H9 (cell line): ENCODE results near the gene SACM1L. TPM values are rescaled to one million over a fixed set of nuclear protein-coding genes. Genes with fewer than 3 reads are reported as not detected.

ENCODE experiments used
- DNase-seq: peaks from one replicate; pipeline ENCODE4 v3.0.0-alpha.2; 2017
- H2AFZ ChIP-seq: one replicate; pipeline ENCODE4 v1.6.1; 2013; ENCODE audit warnings: mild to moderate bottlenecking, low read length, control low read depth, moderate library complexity
- H2AK5ac ChIP-seq: 2 replicates; pipeline ENCODE4 v1.6.1; 2013; ENCODE audit warnings: low read length, control low read depth, mixed read lengths; ENCODE audit not compliant: insufficient read length
- H2BK120ac ChIP-seq: one replicate; pipeline ENCODE4 v1.6.1; 2013; ENCODE audit warnings: low read depth, mild to moderate bottlenecking, low read length, control low read depth, inconsistent platforms; ENCODE audit not compliant: poor library complexity, severe bottlenecking
- H2BK12ac ChIP-seq: 2 replicates; pipeline ENCODE4 v1.6.1; 2013; ENCODE audit warnings: low read length, control low read depth, mixed read lengths, low read depth; ENCODE audit not compliant: insufficient read length
- H2BK15ac ChIP-seq: 2 replicates; pipeline ENCODE4 v1.6.1; 2013; ENCODE audit warnings: low read depth, low read length, control low read depth
- H2BK20ac ChIP-seq: one replicate; pipeline ENCODE4 v1.6.1; 2013; ENCODE audit warnings: low read depth, mild to moderate bottlenecking, low read length, control low read depth, inconsistent platforms; ENCODE audit not compliant: poor library complexity, severe bottlenecking
- H2BK5ac ChIP-seq: 2 replicates; pipeline ENCODE4 v1.6.1; 2013; ENCODE audit warnings: low read length, control low read depth, mixed read lengths; ENCODE audit not compliant: insufficient read length
- H3K14ac ChIP-seq: 2 replicates; pipeline ENCODE4 v1.6.1; 2013; ENCODE audit warnings: low read length, control low read depth; ENCODE audit not compliant: insufficient read depth
- H3K18ac ChIP-seq: 2 replicates; pipeline ENCODE4 v1.6.1; 2013; ENCODE audit warnings: low read depth, mild to moderate bottlenecking, mixed read lengths, low read length, control low read depth; ENCODE audit not compliant: insufficient read length
- H3K23ac ChIP-seq: 2 replicates; pipeline ENCODE4 v1.6.1; 2013; ENCODE audit warnings: low read length, control low read depth, mixed read lengths, low read depth; ENCODE audit not compliant: insufficient read length
- H3K23me2 ChIP-seq: 2 replicates; pipeline ENCODE4 v1.6.1; 2013; ENCODE audit warnings: low read depth, mild to moderate bottlenecking, mixed read lengths, low read length, control low read depth; ENCODE audit not compliant: insufficient read length, poor library complexity, severe bottlenecking
- H3K27ac ChIP-seq: 2 replicates; pipeline ENCODE4 v1.5.1; 2013; ENCODE audit warnings: low read length, control low read depth, mixed read lengths, low read depth; ENCODE audit not compliant: insufficient read length
- H3K27me3 ChIP-seq: 2 replicates; pipeline ENCODE4 v1.6.1; 2013; ENCODE audit warnings: low read length, control low read depth, inconsistent platforms; ENCODE audit not compliant: insufficient read depth
- H3K4ac ChIP-seq: 2 replicates; pipeline ENCODE4 v1.6.1; 2013; ENCODE audit warnings: low read depth, mild to moderate bottlenecking, control low read depth, inconsistent platforms, low read length, moderate library complexity
- H3K4me1 ChIP-seq: 2 replicates; pipeline ENCODE4 v1.6.1; 2013; ENCODE audit warnings: low read length, control low read depth, inconsistent platforms; ENCODE audit not compliant: insufficient read depth
- H3K4me2 ChIP-seq: 2 replicates; pipeline ENCODE4 v1.6.1; 2013; ENCODE audit warnings: low read length, control low read depth, mixed read lengths; ENCODE audit not compliant: insufficient read length, insufficient read depth
- H3K56ac ChIP-seq: 2 replicates; pipeline ENCODE4 v1.6.1; 2013; ENCODE audit warnings: low read depth, mild to moderate bottlenecking, mixed read lengths, low read length, control low read depth; ENCODE audit not compliant: insufficient read length
- H3K79me1 ChIP-seq: 2 replicates; pipeline ENCODE4 v1.6.1; 2013; ENCODE audit warnings: low read depth, mild to moderate bottlenecking, moderate library complexity, low read length, control low read depth, inconsistent platforms; ENCODE audit not compliant: insufficient read depth, poor library complexity, severe bottlenecking
- H3K79me2 ChIP-seq: 2 replicates; pipeline ENCODE4 v1.6.1; 2013; ENCODE audit warnings: low read length, control low read depth, inconsistent platforms; ENCODE audit not compliant: insufficient read depth
- H3K9ac ChIP-seq: 2 replicates; pipeline ENCODE4 v1.6.1; 2013; ENCODE audit warnings: low read length, control low read depth, mixed read lengths; ENCODE audit not compliant: insufficient read length; ENCODE audit errors: extremely low read depth
- H3K9me3 ChIP-seq: one replicate; pipeline ENCODE4 v1.6.1; 2013; ENCODE audit warnings: low read depth, low read length, inconsistent platforms; ENCODE audit not compliant: control insufficient read depth
- H3T11ph ChIP-seq: one replicate; pipeline ENCODE4 v1.6.1; 2013; ENCODE audit warnings: mild to moderate bottlenecking, low read length, control low read depth, inconsistent platforms
- H4K20me1 ChIP-seq: one replicate; pipeline ENCODE4 v1.6.1; 2013; ENCODE audit not compliant: control insufficient read depth, insufficient read length, insufficient read depth
- H4K5ac ChIP-seq: 2 replicates; pipeline ENCODE4 v1.6.1; 2013; ENCODE audit warnings: low read depth, mild to moderate bottlenecking, mixed read lengths, low read length, control low read depth; ENCODE audit not compliant: insufficient read length
- H4K8ac ChIP-seq: replicated peaks from 2 replicates; pipeline ENCODE4 v1.6.1; 2013; ENCODE audit warnings: low read length, control low read depth, mixed read lengths, low read depth; ENCODE audit not compliant: insufficient read length
- H4K91ac ChIP-seq: 2 replicates; pipeline ENCODE4 v1.6.1; 2013; ENCODE audit warnings: low read depth, mild to moderate bottlenecking, moderate library complexity, mixed read lengths, low read length, control low read depth; ENCODE audit not compliant: insufficient read length
- H3K27ac Mint-ChIP-seq, 3 experiments: 2 replicates in 2 of 3; 3 replicates in 1 of 3; pipeline ENCODE4 v1.8.0; 2020 to 2021; ENCODE audit warnings: mixed read lengths in 3 of 3, mild to moderate bottlenecking in 1 of 3, moderate library complexity in 1 of 3
- H3K27me3 Mint-ChIP-seq: 2 replicates; pipeline ENCODE4 v1.8.0; 2021; ENCODE audit warnings: low read depth, mild to moderate bottlenecking, moderate library complexity, mixed read lengths
- H3K36me3 Mint-ChIP-seq, 3 experiments: 2 replicates in 2 of 3; 3 replicates in 1 of 3; pipeline ENCODE4 v1.8.0; 2020 to 2021; ENCODE audit warnings: low read depth in 3 of 3, mixed read lengths in 3 of 3; ENCODE audit not compliant: insufficient read depth in 1 of 3
- H3K4me1 Mint-ChIP-seq, 2 experiments: 2 replicates each; pipeline ENCODE4 v1.8.0; 2020; ENCODE audit warnings: mixed read lengths in 2 of 2
- H3K4me3 Mint-ChIP-seq, 2 experiments: 2 replicates in 1 of 2; 3 replicates in 1 of 2; pipeline ENCODE4 v1.8.0; 2020 to 2021; ENCODE audit warnings: mild to moderate bottlenecking in 2 of 2, mixed read lengths in 2 of 2, moderate library complexity in 1 of 2
- H3K9me3 Mint-ChIP-seq, 2 experiments: 2 replicates in 1 of 2; 3 replicates in 1 of 2; pipeline ENCODE4 v1.8.0; 2020; ENCODE audit warnings: mild to moderate bottlenecking in 2 of 2, mixed read lengths in 2 of 2, moderate library complexity in 1 of 2
- CTCF ChIP-seq: fragments of 200-600 bp; sonication (generic); conservative IDR thresholded peaks from 3 replicates; pipeline ENCODE4 v1.8.0; 2021; ENCODE audit warnings: antibody characterized with exemption, mild to moderate bottlenecking
- WGBS: extraction: QIAGEN DNeasy Blood & Tissue Kit; methylation state at CpG from one replicate; pipeline ENCODE4 v1.1.7; 2013; ENCODE audit warnings: missing lambda C conversion rate, low lambda C conversion rate, mixed read lengths; ENCODE audit not compliant: insufficient read length; ENCODE audit errors: extremely low coverage; 5-methylcytosine and 5-hydroxymethylcytosine counted together
- total RNA-seq: library from RNA; stranded (reverse); gene quantifications from 2 replicates; pipeline ENCODE4 v1.2.1, GENCODE V29; 2021

Gene SACM1L
- total RNA-seq, 1 experiment from 2014 or later: 52.8 TPM

- Histone ChIP-seq H3K14ac (no peak overlapping the region), H4K8ac (peak overlapping the region; percentile 25), H4K5ac (no peak overlapping the region), H3K27me3 (no peaks in the 10 kb centered on the region), H2BK120ac (no peak overlapping the region), H4K20me1 (no peaks in the 10 kb centered on the region), H2BK12ac (no peak overlapping the region), H2BK5ac (no peak overlapping the region), H2AK5ac (no peak overlapping the region), H3K9ac (no peak overlapping the region), H3K27ac (no peak overlapping the region), H2AFZ (no peak overlapping the region), H3K23ac (no peak overlapping the region), H3K79me1 (no peaks in the 10 kb centered on the region), H3K79me2 (no peaks in the 10 kb centered on the region), H3K23me2 (no peaks in the 10 kb centered on the region), H3K56ac (no peak overlapping the region), H3K4me2 (no peak overlapping the region), H3K18ac (no peak overlapping the region), H2BK15ac (no peak overlapping the region), H3K4ac (no peak overlapping the region), H3K9me3 (no peaks in the 10 kb centered on the region), H3T11ph (no peak overlapping the region), H3K4me1 (no peaks in the 10 kb centered on the region), H4K91ac (no peak overlapping the region), H2BK20ac (no peak overlapping the region)
- Mint-ChIP-seq H3K27me3 (peaks cover 6% of the 10 kb centered on the region), H3K36me3 (peaks cover 0 to 11% (median 2%) of the 10 kb centered on the region in 3 experiments; a peak in 4 of 7 replicates), H3K27ac (peak overlapping the region in 1 of 3 experiments; percentile 95; a peak in 1 of 7 replicates), H3K9me3 (peaks cover 5 to 13% of the 10 kb centered on the region in 2 experiments; a peak in 4 of 5 replicates), H3K4me3 (no peak overlapping the region), H3K4me1 (peaks cover 11% of the 10 kb centered on the region in 2 experiments)
- WGBS: no CpG with 5 or more reads among the region's 5 CpGs
- no peak for TF ChIP-seq CTCF
- DNase-seq: no peak
These were observed 82.6 kb downstream of the SACM1L start for GRCh38 chr3:45771831-45772230.
